Skin epidermis (tissue), 12 donors: ENCODE results near the gene KRT31.
"Not testable (repeated sequence)": the region's sequence is repeated elsewhere in the genome, so short reads cannot be mapped to it uniquely, and the experiment has no call there.

Experiments
- H3K27ac ChIP-seq, 21 experiments: fragments of 200-600 bp; sonication (generic) in 11 of 21; one replicate each; pipeline ENCODE4 v1.5.0; 2020; ENCODE audit warnings: mild to moderate bottlenecking in 3 of 21, inconsistent platforms in 2 of 21, moderate library complexity in 2 of 21
- H3K4me3 ChIP-seq, 7 experiments: fragments of 200-600 bp; sonication (generic) in 2 of 7; one replicate each; pipeline ENCODE4 v1.5.0; 2020; ENCODE audit warnings: inconsistent platforms in 2 of 7, mild to moderate bottlenecking in 2 of 7, moderate library complexity in 1 of 7

The KRT31 gene

DNA sequence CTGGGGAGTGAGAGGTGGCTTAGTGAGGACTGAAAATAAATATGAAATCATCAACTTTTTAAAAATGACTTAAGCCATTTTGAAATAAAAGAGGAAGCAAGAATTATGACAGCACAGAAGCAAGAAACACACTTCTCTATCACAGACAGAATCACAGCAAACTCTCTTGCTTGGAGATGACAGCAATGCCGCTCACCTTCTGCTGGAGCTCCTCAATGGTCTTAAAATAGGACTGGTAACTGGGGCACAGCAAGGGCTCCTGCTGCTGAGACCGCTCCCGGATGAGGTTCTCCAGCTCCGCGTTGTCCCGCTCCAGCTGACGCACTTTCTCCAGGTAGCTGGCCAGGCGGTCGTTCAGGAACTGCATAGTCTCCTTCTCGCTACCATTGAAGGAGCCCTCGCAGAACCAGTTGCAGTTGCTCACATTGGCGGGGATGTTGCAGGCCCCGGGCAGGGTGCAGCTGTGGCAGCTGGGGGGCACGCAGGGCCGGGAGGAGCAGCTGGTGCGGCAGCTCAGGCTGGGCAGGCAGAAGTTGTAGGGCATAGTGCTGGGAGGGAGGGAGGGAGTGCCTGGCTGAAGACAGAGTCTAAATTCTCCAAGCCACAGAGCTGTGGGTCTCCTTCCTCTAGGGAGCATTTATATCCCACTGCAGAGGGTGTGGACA, at the start of gene KRT31:
Gene KRT31 (minus strand): TSS at position 613 of the 665 bp plus-strand sequence. CDS start 69 bp downstream, at position 544.
- no peak within 1 kb of the TSS for H3K27ac ChIP-seq
- H3K4me3 ChIP-seq: no peak within 1 kb of the TSS

DNA sequence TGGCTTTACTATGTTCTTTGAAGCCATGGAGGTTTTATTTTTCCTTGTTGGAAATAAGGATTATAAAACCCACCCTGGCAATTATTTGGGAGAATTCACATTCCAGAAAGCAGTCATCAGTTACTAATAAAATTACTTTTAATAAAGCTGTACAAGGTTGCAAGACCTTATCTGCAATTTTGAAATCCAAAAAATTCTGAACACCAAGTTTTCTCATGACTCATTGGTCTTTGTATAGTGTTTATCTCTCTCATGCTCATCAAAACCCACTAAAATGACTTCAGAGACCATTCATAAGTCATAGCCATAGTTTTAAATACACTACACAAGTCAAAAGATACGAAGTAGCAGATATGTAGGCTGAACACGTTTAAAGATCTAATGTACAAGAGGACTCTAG, 49.4 kb upstream of the KRT31 start:
- Histone ChIP-seq H3K4me3 (no peak overlapping the region), H3K27ac (no peak overlapping the region)

DNA sequence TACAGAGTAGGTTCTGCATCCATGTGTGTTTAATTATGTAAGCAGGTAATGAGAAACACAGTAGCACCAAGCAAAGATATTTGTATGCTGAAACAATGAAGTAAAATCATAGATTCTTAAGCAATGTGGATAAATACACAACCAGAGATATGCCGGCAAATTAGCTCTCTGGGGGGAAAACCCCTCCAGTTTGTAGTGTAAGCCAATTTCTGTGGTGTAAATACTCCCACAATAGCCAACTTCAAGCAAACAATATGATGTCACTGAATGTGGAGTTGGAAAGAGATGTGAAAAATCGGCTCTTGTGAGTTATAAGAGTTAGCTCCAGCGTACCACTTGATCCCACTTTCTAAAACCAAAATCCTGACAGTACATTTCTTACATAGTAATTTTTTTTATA, 47.2 kb upstream of the KRT31 start:
- H3K27ac ChIP-seq: no peak overlapping the region
- no peak overlapping the region for H3K4me3 ChIP-seq

GRCh38 chr17:41444186-41444585, 46.8 kb upstream of the KRT31 start:
- H3K4me3 ChIP-seq: no peak overlapping the region

GRCh38 chr17:41442739-41443138, 45.3 kb upstream of the KRT31 start:
- Histone ChIP-seq H3K27ac (no peak overlapping the region), H3K4me3 (no peak overlapping the region)

More at GRCh38 chr17:41444186-41444585, 46.8 kb upstream of the KRT31 start:
- no peak overlapping the region for H3K27ac ChIP-seq

GRCh38 chr17:41440531-41441033, 43.2 kb upstream of the KRT31 start, which contains the start of gene KRT38:
KRT38 (minus strand) TSS chr17:41440983; CDS start chr17:41440921, 62 bp downstream.
- no peak within 1 kb of the TSS for H3K4me3 ChIP-seq
- H3K27ac ChIP-seq: no peak within 1 kb of the TSS

- Histone ChIP-seq H3K27ac (no peak overlapping the region), H3K4me3 (no peak overlapping the region)
These were observed 42.0 kb upstream of the KRT31 start for GRCh38 chr17:41439375-41439774.

- Histone ChIP-seq H3K4me3 (no peak overlapping the region), H3K27ac (no peak overlapping the region)
These were observed 40.4 kb upstream of the KRT31 start for GRCh38 chr17:41437769-41438168.

GRCh38 chr17:41437254-41437653, 39.8 kb upstream of the KRT31 start:
- no peak overlapping the region for H3K4me3 ChIP-seq
- H3K27ac ChIP-seq: no peak overlapping the region

- Histone ChIP-seq H3K4me3 (no peak overlapping the region), H3K27ac (no peak overlapping the region)
These were observed 37.0 kb upstream of the KRT31 start for GRCh38 chr17:41434415-41434814.

DNA sequence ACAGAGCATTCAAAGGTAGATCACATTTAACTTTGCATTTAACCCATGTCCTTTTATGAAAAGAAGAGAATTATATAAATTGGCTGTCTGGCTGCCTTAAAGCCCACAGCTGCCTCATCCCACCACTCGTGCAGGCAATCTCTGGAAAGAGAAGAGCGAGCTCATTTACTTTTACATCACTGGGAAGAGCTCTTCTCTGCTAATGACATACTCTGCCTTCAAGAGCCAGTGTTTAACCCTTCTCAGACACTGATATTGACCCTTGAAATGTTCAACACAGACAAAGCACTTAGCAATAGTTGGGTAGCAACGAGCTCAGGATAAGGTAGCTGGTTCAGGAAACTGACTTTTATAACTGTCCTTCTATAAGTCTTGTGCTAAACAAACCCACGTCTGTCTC, 36.6 kb upstream of the KRT31 start:
- Histone ChIP-seq H3K27ac (no peak overlapping the region), H3K4me3 (no peak overlapping the region)

GRCh38 chr17:41433586-41433985, 36.2 kb upstream of the KRT31 start:
- H3K4me3 ChIP-seq: no peak overlapping the region
- H3K27ac ChIP-seq: no peak overlapping the region

DNA sequence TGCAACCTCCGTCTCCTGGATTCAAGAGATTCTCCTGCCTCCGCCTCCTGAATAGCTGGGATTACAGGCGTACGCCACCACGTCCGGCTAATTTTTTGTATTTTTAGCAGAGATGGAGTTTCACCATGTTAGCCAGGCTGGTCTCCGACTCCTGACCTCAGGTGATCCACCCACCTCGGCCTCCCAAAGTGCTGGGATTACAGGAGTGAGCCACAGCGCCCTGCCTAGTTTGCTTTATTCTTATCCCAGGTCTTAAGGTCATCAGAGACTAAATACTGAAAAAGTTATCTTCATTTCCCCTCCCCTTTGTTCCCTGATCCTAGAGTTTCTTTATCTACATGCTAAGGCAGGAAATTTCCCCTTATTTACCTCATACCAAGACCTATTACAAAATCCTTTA, 33.0 kb upstream of the KRT31 start:
- H3K27ac ChIP-seq, H3K4me3 ChIP-seq: not testable (repeated sequence)

GRCh38 chr17:41429667-41430066, 32.3 kb upstream of the KRT31 start:
- H3K4me3 ChIP-seq: no peak overlapping the region

GRCh38 chr17:41428591-41429291, 31.3 kb upstream of the KRT31 start:
- Histone ChIP-seq H3K4me3 (no peak overlapping the region), H3K27ac (no peak overlapping the region)

More at GRCh38 chr17:41429667-41430066, 32.3 kb upstream of the KRT31 start:
- no peak overlapping the region for H3K27ac ChIP-seq

DNA sequence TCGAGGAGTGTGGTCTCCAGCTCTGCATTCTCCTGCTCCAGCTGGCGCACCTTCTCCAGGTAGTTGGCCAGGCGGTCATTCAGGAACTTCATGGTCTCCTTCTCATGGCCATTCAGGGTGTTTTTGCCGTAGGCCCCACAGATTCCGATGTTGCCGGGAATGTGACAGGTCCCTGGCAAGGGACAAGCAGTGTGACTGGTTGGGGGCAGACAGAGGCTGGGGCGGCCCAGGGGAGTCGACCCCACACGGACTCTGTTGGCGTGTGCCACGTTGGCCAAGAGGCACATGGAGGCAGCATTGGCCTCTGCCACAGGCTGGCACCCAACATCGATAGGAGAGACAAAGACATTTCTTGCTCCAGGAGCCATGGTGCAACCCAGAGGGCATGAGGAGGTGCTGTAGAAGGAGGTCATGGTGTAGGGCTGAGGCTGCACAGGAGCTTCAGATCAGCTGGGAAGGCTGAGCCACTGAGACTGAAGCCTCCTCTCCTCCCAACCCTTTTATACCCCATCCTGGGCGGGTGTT, 26.8 kb upstream of the KRT31 start, which contains the start of gene KRT37:
Gene KRT37 (minus strand): TSS at position 475 of the 525 bp plus-strand sequence. CDS start 62 bp downstream, at position 413.
- no peak within 1 kb of the TSS for H3K4me3 ChIP-seq
- no peak within 1 kb of the TSS for H3K27ac ChIP-seq

DNA sequence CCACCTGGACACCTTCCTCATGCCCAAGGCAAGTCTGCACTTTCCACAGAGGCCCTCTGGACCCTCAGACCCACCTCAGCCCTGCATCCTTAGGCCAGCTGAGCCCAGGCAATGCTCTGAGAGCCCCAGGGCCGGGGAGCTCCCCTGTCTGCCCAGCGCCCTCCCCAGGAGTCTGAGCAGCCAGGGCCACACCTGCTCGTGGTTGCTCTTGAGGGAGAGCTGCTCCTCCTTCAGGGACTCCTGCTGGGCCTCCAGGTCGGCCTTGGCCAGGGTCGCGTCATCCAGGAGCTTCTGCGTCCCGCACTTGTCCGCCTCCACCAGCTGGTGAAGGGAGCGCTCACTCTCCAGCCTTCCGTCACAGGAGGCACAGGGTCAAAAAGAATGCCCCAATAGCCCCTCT, 25.2 kb upstream of the KRT31 start:
- not testable (repeated sequence) for H3K4me3 ChIP-seq, H3K27ac ChIP-seq

DNA sequence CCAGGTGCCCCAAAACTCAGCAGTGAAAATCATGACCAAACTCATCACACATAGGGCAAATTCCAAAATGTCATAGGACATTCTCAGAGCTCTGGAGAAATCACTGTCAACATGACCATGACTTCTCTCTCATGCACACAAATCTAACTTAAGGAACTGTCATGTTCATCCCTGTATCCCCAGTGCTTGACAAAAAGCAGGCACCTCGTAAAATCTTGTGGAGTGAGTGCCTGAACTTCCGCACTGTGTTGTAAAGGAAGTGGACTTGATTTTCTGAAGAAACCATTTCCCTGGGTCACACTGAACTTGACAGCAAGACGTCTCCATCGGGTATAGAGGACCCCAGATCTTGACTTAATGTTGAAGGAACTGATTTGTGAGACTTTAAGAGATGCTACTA, 24.2 kb upstream of the KRT31 start:
- no peak overlapping the region for H3K4me3 ChIP-seq
- peak overlapping the region in 4 of 21 experiments; percentile 35 to 74 (median 52) for H3K27ac ChIP-seq

- H3K4me3 ChIP-seq: no peak overlapping the region
- H3K27ac ChIP-seq: peak overlapping the region in 8 of 21 experiments; percentile 3 to 74 (median 52)
These were observed 23.7 kb upstream of the KRT31 start for GRCh38 chr17:41421116-41421515.

GRCh38 chr17:41420134-41420533, 22.7 kb upstream of the KRT31 start:
- peak overlapping the region in 8 of 21 experiments; percentile 3 to 74 (median 52) for H3K27ac ChIP-seq
- H3K4me3 ChIP-seq: no peak overlapping the region

GRCh38 chr17:41419716-41420115, 22.3 kb upstream of the KRT31 start:
- Histone ChIP-seq H3K27ac (peak overlapping the region in 4 of 21 experiments; percentile 51 to 74 (median 56)), H3K4me3 (no peak overlapping the region)
